GM18498 (cell line): Measurements from ENCODE around the gene SURF6.
A peak's percentile ranks its signal among the peaks of the same experiment; 100 is the strongest.
"Not testable (repeated sequence)": the region's sequence is repeated elsewhere in the genome, so short reads cannot be mapped to it uniquely, and the experiment has no call there.

Source experiments
- ATAC-seq: cut with Tn5 transposase; IDR thresholded peaks from one replicate; pipeline ENCODE4 v1.9.1; 2021; ENCODE audit warnings: mild to moderate bottlenecking, moderate library complexity; ENCODE audit not compliant: unreplicated experiment

Gene SURF6

DNA sequence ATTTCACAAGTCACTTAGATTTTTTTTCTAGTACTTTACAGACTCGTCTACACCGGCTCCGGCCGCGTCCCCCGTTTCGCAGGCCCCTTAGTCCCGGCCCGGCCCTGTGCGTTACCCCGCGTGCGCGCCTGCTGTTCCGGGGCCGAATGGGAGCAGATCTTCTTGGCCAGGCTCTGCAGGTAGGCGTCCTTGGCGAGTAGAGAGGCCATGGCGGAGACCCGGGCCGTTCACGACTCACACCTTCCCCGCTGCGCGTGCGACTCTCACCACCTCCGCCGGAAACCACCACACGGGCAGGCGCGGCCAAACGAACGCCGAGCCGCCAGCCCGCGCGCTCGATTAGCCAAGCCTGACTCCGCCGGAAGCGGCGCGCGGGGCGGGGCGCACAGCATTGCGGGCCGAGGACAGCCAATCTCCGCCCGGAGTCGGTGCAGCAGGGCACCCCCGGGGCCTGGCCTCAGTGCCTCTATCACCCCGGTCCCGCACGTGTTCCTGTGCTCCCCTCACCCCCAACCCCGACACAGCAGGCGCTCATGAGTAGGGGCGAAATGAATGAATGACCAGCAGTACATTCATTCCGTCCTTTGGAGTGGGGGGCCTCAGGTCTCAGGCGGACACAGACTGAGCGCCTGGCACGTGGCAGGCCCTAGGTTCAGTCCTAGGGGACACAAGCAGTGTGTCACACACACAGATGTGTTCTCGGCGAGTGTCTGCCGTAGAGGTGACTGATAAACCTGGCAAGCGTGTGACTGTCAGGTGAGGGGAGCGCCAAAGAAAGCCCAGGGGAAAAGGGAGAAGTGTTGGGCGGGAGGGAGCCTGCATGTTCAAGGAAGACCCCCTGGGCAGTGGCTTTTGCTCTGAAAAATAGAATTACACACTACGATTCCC, at the start of gene SURF6:
Gene SURF6, minus strand, starts transcription at position 265 of the 888 bp plus-strand sequence. Its CDS starts 56 bp downstream, at position 209.
- peak; percentile 88 for ATAC-seq

DNA sequence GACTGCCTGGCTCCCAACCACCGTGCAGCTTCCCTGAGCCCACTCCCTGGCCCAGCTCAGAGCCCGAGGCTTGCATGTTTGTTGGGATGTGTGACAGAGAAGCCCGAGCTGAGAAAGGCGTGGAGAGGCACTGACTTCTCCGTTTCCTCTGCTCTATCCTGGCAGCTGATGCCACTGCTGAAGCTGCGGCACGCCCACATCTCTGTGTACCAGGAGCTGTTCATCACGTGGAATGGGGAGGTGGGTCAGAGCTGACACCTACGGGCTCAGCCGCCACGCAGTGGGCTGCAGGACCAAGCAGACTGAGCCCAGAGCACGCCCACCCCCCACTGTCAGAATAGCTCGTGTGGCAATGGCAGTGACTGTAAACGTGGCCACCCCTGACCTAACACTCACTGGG, 49.5 kb upstream of the SURF6 start:
- ATAC-seq = no peak

DNA sequence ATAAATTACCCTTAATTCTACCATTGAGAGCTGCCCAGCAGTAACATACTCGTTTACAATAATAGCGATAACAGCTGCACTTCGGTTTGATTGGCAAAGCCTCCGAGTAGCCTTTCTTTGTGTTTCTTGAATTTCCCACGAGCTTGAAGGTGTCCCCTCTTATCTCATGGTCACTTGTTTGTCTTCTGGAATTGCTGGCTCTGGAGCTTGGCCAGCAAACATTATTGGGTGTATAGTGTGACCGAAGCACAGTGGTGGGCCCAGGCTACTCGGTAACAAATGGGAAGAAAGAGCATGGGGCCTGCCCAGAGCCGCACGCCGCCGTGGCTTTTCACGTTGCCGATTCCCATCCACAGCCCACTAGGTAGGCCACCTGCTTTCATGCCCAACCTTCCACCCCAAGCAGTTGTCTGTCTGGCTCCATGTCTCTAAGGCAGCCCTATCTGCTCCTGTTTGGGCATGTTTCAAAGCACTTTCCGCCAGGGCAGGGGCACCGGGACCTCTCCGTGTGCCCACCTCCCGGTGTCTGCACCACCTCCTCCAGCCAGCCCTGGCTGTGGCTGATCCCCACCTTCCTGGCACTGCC, 48.8 kb upstream of the SURF6 start:
- ATAC-seq = no peak

DNA sequence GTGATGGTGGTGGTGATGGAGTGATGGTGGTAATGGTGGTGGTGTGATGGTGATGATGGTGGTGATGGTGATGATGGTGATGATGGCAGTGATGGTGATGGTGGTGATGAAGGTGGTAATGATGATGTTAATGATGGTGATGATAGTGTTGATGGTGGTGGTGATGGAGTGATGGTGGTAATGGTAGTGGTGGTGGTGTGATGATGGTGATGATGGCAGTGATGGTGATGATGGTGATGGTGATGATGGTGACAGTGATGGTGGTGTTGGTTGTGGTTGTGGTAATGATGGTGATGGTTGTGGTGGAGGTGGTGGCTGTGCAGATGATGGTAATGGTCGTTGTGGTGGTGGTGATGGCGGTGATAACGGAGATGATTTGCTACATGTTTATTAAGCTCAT, 47.5 kb upstream of the SURF6 start:
- no peak for ATAC-seq

DNA sequence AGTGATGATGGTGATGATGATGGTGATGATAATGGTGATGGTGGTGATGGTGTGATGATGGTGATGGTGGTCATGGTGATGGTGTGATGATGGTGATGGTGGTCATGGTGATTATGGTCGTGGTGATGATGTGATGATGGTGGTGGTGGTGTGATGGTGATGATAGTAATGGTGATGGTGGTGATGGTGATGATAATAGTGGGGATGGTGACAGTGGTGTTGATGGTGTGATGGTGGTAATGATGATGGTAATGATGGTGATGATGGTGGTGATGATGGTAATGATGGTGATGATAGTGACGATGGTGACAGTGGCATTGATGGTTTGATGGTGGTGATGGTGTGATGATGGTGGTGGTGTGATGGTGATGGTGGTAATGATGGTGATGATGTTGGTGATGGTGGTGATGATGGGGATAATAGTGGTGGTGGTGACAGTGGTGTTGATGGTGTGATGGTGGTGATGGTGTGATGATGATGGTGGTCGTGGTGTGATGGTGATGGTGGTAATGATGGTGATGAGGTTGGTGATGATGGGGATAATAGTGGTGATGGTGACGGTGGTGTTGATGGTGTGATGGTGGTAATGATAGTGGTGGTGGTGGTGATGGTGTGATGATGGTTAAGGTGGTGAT, 46.6 kb upstream of the SURF6 start:
- ATAC-seq = no peak

DNA sequence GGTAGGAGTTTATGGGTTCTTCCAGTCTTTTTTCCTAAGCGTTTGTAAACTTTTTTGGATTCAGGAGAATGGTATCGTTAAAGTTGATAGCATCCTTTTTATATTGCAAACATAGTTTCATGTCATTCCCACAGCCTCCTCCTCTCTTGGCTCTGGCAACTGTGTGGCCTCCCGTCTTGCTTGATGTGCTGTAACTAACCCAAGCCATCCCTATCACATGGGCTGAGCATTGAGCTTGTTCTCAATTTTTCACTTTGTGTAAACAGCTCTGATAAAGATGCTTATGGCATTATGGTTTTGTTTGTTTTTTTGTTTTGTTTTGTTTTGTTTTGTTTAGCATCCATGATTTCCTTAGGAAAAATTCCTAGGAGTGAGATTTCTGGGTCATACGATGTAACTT, 44.7 kb upstream of the SURF6 start:
- ATAC-seq = no peak

DNA sequence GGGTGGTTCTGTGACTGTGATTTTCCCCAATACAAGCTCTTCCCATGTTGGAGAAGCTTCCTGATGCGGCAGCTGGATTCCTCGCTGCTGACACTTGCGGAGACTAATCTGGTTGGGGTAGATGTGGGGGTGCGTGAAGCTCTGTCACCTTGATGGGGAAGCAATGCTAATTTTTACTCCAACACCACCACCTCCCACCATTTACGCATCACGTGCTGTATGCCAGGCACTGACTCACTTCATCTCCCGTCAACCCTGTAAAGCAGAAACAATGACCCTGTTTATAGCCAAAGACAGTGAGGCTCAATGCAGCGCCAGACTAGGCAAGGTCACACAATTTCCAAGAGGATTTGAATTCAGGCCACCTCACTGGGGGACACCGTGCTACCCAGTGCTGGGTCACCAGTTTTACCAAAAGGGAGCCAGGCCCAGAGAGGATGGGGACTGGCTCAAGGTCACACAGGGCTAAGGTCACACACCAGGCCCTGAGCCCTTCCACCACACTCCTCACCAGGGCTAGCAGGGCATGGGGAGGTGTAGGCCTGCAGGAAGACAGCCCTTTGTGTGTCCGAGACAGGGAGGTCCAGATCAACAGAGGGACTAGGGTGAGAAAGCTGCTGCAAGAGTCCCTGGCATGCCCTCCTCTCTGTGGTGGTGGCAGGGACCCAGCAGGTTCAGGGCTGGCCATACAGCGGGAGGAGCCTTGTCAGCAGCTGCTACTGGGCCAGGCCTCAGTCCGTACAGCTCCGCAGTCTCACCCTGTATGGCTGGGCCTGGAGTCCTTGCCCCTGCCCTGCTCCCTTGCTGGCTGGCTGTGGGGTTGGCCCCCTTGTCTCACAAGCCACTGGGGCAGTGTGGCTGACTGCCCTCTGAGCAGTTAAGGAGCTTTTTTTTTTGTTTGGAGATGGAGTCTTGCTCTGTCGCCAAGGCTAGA, 43.4 kb upstream of the SURF6 start:
- no peak for ATAC-seq

DNA sequence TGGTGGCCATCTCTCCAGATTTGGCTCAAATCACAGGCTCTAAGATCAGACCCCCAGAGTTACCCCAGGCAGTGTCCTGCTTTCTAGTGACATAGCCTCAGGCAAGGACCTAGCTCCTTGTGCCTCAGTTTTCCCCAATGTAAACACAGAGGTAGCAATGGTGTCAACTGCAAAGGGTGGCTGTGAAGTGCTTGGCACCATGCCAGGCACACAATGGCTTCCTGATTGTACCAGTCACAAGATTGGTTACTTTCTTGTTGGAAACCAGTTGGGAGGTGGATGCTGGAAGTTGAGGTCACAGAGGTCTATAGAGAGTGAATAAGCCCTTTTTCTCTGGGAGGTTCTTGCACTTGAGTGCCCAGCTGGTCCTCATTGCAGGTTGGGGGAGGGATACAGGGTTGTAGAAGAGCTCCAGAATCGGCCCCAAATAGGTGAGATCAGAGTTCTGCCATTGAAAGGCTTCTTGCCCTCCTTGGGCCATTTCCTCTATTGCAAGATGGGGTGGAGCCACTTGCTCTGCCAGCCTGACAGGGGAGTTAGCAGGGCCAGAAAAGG, 42.5 kb upstream of the SURF6 start:
- no peak for ATAC-seq

DNA sequence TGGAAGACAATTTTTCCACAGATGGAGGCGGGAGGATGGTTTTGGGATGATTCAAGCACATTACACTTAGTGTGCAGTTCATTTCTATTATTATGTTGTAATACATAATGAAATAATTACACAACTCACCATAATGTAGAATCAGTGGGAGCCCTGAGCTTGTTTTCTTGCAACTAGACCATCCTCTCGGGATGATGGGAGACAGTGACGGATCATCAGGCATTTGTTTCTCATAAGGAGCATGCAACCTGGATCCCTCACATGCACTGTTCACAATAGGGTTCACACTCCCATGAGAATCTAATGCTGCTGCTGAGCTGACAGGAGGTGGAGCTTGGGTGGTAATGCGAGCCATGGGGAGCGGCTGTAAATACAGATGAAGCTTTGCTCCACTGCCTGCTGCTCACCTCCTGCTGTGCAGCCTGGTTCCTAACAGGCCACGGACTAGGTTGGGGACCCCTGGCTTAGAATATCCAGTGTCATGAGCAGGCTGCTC, 41.8 kb upstream of the SURF6 start:
- ATAC-seq = no peak

DNA sequence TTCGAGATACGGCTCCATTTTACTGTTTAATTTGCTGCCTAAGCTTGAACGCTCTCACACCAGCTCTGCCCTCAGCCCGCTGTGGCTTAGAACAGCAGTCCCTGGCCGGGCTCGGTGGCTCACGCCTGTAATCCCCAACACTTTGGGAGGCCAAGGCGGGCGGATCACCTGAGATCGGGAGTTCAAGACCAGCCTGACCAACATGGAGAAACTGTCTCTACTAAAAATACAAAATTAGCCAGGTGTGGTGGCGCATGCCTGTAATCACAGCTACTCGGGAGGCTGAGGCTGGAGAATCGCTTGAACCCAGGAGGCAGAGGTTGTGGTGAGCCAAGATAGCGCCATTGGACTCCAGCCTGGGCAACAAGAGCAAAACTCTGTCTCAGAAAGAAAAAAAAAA, 41.3 kb upstream of the SURF6 start:
- ATAC-seq = not testable (repeated sequence)

DNA sequence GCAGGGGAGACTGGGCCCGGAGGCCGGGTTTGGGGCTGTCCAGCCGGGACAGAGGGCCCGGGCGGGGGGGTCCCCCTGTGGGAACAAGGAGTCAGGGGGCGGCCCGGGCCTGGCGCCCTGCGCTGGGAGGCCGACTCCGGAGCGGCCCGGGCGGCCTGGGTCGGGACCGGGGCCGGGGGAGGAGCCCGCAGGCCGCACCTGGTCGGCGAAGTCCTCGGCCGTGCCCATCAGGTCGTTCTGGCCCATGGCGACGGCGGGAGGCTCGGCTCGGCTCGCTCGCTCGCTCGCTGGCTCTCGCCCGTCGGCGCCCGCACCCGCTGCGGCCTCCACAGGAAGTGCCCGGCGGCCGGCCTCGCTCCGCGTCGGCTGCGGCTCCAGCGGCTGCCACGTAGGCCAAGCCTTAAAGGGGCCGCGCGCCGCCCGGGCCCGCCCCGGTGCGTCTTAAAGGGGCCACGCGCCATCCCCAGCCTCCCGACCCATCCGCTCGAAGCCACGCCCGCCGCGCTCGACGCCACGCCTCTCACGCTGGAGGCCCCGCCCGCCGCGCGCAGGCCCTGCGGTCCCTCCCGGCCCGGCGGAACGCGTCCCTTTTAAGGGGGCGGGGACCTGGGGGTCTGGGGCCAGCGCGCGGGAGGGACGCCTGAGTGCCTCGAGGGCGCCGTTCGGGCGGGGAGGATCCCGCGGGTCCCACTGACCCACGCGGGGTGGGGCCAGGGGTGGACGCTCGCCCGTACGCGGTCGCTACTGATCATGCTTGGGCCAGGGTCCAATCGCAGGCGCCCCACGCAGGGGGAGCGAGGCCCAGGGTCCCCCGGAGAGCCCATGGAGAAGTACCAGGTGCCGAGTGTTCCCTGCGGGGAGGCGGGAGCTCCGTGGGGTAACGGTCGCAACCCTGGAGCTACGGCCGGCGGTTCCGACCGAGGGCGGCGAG, 40.0 kb upstream of the SURF6 start, which contains the start of the genes STKLD1 and SURF4:
Gene STKLD1, plus strand, starts transcription at position 643 of the 931 bp plus-strand sequence. Its CDS starts 108 bp downstream, at position 751.
Gene SURF4, minus strand, starts transcription at position 337 of the 931 bp plus-strand sequence. Its CDS starts 91 bp downstream, at position 246.
- peak; percentile 91 for ATAC-seq

DNA sequence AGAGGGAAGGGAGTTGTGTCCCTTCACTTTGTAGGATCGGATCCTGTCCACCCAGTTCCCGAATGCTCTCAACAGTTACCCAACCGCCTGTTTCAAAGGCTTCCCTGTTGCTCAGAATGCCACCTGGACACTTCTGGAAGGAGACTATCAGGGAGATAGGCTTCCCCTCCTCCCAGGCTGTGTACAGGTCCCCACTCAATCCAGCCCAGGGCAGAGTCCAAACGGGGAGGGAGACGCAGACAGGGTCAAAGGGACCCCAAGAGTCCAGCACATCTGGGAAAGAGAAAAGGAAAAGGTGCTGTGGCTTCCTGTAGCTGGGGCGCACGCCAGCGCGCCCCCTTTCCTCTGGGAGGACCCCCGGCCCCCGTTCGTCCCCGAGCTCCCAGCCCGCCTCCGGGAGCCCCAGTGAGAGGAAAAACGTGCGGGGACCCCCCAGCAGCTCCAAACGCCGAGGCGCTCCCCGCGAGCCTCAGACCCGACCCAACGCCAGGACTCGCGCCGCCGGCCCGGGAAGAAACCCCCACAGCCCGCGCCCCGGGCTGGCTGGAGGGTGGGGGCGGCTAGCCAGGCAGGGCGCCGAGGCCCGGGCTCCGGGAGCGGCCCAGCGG, 39.2 kb upstream of the SURF6 start:
- ATAC-seq = peak; percentile 26

DNA sequence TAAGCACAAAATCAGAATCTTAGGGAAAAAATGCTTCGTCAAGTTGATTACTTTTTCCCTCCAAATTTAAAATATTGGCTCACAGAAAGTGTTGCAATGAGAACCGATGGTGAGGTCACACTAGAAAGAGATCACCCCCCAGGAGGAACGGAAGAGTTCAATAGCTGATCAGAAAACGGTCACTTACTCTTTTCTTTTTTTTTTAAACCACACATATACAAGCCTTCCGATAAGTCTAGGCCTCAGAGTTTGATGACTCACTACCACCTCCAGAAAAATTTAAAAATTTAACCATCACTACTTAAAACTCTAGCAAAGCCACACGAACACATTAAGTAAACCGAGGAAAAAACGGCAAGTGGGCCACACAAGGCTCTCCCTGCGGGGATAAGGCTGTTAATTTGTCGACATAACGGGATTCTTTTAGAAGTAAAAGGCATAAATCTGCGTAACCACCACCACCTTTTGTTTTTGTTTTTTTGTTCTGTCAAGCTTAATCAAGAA, 38.7 kb upstream of the SURF6 start:
- ATAC-seq = no peak

DNA sequence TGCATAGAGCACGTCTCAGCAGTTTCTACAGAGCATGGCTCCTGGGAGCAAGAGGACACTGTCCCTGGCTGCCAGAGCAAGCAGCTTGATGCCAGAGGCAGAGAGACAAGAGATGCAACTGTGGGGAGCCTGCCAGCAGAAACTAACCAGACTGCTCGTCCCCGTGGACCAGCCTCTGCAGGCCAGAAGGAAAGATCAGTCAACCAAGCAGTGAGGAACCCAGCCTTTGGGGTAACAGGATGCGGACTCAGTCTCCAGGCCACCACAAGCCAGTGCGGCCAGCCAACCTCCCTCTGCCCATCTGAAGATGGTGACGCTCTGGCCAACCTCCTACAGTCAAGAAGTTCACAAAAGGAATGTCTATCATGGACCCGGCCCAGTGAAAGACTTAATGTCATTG, 36.2 kb upstream of the SURF6 start:
- ATAC-seq = no peak

DNA sequence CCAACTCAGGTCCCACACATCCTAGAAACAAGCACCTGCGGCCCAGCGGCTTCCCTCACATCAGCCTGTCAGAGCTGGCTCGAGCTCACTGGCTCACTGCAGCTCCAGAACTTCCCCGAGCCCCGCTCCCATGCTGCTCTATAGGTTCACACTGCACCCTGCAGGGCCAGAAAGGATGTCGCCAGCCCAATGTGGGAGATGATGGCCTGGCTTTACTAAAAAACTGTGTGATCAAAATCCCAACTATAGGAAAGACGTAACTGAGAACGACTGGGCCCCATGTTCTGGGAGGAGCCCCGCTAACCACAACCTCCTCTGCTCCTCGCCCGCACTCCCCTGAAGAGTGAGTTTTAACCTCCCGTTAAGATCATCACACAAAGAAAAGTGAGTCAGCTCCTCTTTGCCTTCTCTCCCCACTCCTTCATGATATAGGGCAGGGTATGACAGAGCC, 35.3 kb upstream of the SURF6 start:
- ATAC-seq = no peak

DNA sequence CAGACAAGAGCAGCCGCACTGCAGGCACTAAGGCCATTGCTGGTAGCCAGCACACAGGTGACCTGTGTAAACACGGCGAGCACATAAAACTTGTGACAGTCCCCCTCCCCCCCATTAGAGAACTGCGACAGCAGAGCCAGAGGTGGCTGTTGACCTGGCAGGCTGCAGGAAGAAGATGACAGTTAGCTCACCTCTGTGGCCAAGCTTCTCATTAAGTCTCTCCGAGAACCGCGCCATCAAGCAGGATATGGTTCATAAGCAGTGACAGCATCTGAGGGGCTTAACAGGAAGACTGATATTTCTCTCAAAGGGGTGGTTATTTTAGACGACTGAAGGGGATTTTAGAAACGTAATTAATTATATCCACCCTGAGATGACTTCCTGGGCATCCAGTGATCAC, 34.7 kb upstream of the SURF6 start:
- ATAC-seq = no peak

DNA sequence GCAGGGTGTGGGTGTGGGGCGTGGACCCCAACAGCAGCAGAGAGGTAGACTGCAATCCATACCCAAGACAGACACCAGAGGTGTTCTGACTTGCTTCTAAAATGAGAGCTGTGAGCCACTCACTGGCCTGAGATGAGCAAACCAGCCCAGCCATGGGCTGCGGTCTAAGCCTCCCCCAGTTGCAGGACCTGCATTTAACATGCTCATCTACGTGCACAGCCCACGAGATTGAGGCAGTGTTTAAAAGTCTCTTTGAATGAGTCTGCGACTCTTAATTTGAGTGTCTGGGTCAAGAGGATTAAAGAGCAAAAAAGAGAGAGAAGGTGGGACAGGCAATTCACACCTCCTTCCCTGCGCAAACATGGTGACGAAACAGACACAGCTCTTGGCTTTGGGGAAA, 33.9 kb upstream of the SURF6 start:
- no peak for ATAC-seq

DNA sequence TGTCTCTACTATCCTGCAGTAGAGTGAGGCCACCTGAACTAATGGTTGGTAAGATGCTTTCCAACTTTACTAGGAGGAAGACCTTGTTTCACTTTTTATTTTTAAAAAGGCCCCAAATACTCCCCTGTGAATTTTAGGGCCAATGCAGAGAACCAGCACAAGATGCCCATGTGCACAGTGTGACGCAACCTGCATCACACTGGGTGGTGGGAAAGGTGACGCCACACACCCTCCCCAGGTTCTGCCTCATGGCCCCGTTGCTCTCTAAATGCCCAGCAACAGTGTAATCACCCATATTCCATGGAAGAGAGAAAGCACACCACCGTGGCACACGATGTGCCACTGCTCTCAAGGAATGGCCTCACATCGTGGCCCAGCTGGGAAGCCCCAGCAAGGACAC, 33.4 kb upstream of the SURF6 start:
- no peak for ATAC-seq
